C4-2B (cell line): ENCODE results near the gene ELP1.
"Not testable (repeated sequence)": the region's sequence is repeated elsewhere in the genome, so short reads cannot be mapped to it uniquely, and the experiment has no call there.

ENCODE experiments used
- H3K27ac ChIP-seq: fragments of 450-650 bp; 2 replicates; pipeline ENCODE4 v1.5.1; 2017
- CTCF ChIP-seq: fragments of 450-650 bp; conservative IDR thresholded peaks from 2 replicates; pipeline ENCODE4 v1.5.1; 2017; ENCODE audit warnings: mild to moderate bottlenecking
- ZFX ChIP-seq: fragments of 450-650 bp; IDR thresholded peaks from 2 replicates; pipeline ENCODE4 v1.6.1; 2017

ELP1 gene

GRCh38 chr9:108904161-108904560 lies 29.8 kb downstream of the ELP1 start:
- TF ChIP-seq CTCF (no peak), ZFX (no peak)
- H3K27ac ChIP-seq = no peak overlapping the region

DNA sequence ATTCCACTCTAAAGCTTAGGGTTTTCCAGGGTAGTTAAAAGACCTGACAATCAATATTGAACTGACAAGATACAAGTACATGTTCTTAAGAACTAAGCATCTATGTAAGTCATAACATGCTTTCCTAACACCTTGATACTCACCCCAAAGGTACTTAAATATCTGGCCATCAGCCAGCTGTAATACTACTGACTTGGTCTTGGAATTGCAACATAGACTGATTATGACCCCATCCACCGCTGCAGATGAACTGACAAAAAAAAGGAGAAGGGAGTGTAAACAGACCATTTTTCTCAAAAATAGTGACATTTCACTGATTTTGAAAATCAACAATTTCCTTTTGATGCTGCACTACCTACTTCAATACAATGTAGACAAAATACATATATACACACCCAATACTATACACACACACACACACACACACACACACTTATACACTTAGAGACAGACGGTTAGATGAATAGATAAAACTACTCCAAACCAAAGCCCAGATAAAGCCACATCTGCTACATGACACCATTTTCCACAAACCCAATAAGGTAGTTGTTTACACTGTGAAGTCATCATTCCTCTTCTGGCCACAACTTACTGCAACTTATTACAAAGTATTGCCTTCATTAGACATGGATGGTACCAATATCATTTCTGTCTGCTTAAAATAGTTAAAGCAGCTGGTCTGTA lies 30.4 kb downstream of the ELP1 start:
- TF ChIP-seq ZFX = no peak
- no peak for TF ChIP-seq CTCF
- no peak overlapping the region for H3K27ac ChIP-seq

DNA sequence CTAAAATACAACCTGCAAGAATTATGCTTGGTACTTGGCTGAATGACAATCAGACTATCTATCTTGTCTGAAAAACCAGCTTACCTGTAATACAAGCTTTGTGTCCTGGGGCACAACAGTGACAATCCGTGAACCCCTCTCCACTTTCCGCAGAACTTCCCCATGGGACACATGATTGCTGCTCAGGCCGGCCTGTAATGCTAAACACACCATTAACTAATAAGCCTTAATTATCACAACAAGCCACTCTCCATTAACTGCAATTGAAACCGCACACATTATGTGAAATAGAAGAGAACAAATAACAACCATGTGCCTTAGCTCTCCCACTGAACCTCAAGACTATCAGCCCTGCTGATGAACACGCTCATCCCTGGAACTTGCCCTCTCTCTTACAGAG lies 33.7 kb downstream of the ELP1 start:
- TF ChIP-seq ZFX (no peak), CTCF (no peak)
- no peak overlapping the region for H3K27ac ChIP-seq

DNA sequence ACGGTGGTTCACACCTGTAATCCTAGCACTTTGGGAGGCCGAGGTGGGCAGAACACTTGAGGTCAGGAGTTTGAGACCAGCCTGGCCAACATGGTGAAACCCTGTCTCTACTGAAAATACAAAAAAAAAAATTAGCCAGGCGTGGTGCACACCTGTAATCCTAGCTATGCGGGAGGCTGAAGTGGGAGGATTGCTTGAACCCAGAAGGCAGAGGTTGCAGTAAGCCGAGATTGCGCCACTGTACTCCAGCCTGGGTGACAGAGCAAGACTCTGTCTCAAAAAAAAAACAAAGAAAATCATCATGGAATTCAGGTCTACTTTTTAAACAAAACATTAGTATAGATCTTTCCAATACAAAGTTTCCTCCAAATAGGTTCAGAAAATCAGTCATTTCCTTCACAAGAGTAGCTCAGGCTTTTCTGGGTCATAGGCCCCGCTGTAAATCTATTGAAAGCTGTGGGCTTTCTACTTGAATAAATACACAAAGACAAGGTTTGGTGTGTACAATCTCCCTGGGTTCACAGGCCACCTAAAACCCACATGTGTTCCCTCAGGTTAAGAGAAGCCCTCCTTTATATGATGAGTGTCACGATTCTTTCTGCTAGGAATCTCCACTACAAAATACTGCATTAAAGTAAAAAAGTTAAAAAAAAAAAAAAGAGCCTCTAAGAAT lies 34.8 kb downstream of the ELP1 start:
- not testable (repeated sequence) for H3K27ac ChIP-seq

- TF ChIP-seq ZFX (no peak), CTCF (no peak)
- no peak overlapping the region for H3K27ac ChIP-seq
Observed at GRCh38 chr9:108897324-108898096, 36.4 kb downstream of the ELP1 start.

DNA sequence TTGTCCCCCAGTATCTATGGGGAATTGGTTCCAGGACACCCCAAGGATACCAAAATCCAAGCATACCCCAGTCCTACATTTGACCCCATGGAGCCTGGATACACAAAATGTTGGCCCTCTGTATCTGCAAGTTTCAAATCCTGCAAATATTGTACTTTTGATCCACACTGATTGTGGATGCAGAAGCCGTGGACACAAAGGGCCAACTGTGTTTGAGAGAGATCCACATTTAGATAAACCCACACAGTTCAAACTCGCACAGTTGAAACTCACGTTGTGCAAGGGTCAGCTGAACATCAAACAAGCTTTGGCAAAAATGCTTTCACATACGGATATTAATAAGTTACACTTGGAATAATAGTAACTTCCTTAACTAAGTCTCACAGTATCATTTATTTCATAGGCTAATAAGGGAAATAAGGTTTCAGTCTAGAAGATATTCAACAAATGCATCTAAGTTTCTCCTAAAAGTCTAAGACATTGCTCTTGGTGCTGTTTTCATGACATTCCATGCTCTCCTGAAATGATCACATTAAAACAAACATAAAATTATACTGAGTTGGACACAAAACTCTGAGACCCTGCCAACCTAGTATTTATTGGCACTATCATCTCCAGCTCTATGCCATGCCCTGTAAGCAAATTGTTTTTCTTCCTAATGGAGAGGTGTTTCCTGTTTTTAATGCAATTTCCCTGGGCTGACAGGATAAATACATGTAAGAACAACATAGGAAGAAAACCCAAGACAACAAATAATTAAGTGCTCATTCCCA lies 39.5 kb downstream of the ELP1 start:
- TF ChIP-seq ZFX (no peak), CTCF (no peak)
- H3K27ac ChIP-seq = peak overlapping the region; percentile 56

GRCh38 chr9:108889649-108890067 lies 44.3 kb downstream of the ELP1 start:
- TF ChIP-seq CTCF (peak; percentile 27), ZFX (no peak)
- no peak overlapping the region for H3K27ac ChIP-seq

DNA sequence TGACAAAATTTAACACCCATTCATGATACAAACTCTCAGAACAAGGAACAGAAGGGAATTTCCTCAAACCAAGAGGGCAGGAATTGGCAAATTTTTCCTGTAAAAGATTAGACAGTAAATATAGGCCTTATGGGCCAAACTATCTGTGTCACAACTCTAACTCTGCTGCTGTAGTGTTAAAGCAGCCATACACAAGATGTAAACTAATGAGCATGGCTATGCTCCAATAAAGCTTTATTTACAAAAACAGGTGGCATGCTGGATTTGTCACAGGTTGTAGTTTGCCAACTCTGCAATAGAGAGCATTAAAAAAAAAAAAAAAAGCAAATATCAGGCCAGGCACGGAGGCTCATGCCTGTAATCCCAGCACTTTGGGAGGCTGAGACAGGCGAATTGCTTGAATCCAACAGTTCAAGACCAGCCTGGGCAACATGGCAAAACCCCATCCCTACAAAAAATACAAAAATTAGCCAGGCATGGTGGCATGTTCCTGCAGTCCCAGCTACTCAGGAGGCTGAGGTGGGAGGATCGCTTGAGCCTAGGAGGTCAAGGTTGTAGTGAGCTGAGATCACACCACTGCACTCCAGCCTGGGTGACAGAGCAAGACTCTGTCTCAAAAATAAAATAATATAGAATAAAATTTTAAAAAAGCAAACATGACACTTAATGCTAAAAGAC lies 47.2 kb downstream of the ELP1 start:
- H3K27ac ChIP-seq = not testable (repeated sequence)
